Measurements from ENCODE around the gene MFN2.

MFN2 gene

GRCh38 chr1:11960715-11961114 is 19.5 kb upstream of the MFN2 start:
- DNase-seq, result no peak

GRCh38 chr1:11961230-11961629 is 19.0 kb upstream of the MFN2 start:
- DNase-seq, result no peak

GRCh38 chr1:11963622-11964021 is 16.6 kb upstream of the MFN2 start:
- no peak for DNase-seq

- DNase-seq, result no peak
These were observed 15.6 kb upstream of the MFN2 start for GRCh38 chr1:11964656-11965055.

GRCh38 chr1:11967028-11967547 is 13.2 kb upstream of the MFN2 start:
- DNase-seq, result peak; percentile 65

- DNase-seq, result no peak
These were observed 9.6 kb upstream of the MFN2 start for GRCh38 chr1:11970441-11971185.

- DNase-seq, result no peak
These were observed 2.6 kb upstream of the MFN2 start for GRCh38 chr1:11977625-11978024.

- DNase-seq, result no peak
These were observed 1.9 kb upstream of the MFN2 start for GRCh38 chr1:11978301-11978700.

- DNase-seq, result no peak
These were observed 1.0 kb upstream of the MFN2 start for GRCh38 chr1:11979028-11979850.

- DNase-seq, result no peak
These were observed 380 bp downstream of the MFN2 start for GRCh38 chr1:11980676-11980972.

- no peak for DNase-seq
These were observed 1.2 kb downstream of the MFN2 start for GRCh38 chr1:11981378-11982009.

- no peak for DNase-seq
These were observed 1.8 kb downstream of the MFN2 start for GRCh38 chr1:11982010-11982392.

- no peak for DNase-seq
These were observed 3.9 kb downstream of the MFN2 start for GRCh38 chr1:11984121-11984520.

- no peak for DNase-seq
These were observed 4.3 kb downstream of the MFN2 start for GRCh38 chr1:11984576-11984975.

- DNase-seq, result no peak
These were observed 4.9 kb downstream of the MFN2 start for GRCh38 chr1:11985171-11985570.

GRCh38 chr1:11985851-11986250 is 5.6 kb downstream of the MFN2 start:
- no peak for DNase-seq

GRCh38 chr1:11989669-11990068 is 9.4 kb downstream of the MFN2 start:
- DNase-seq, result no peak

GRCh38 chr1:11990303-11991032 is 10.2 kb downstream of the MFN2 start:
- DNase-seq, result no peak

- DNase-seq, result no peak
These were observed 11.9 kb downstream of the MFN2 start for GRCh38 chr1:11991969-11992676.

- no peak for DNase-seq
These were observed 17.0 kb downstream of the MFN2 start for GRCh38 chr1:11997081-11997850.

- no peak for DNase-seq
These were observed 18.4 kb downstream of the MFN2 start for GRCh38 chr1:11998636-11999035.

- DNase-seq, result no peak
These were observed 19.0 kb downstream of the MFN2 start for GRCh38 chr1:11999236-11999635.
